Activated naive CD4-positive, alpha-beta T cell treated with anti-CD3 and anti-CD28 coated beads, Interleukin-2, amount 10 ng/mL, durations not matched to agents 7 days and 5 days (primary cell): Measurements from ENCODE around the gene ASCL2.
"Not testable (repeated sequence)": the region's sequence is repeated elsewhere in the genome, so short reads cannot be mapped to it uniquely, and the experiment has no call there.

ENCODE experiments used
- CTCF ChIA-PET: fragments of 350-600 bp; sonication (Branson Sonifier 250); formaldehyde crosslinking; loops from one replicate; lab custom pipeline; 2021; ENCODE audit warnings: antibody characterized with exemption; lab: Charles Lee
- DNase-seq: peaks from one replicate; pipeline ENCODE4 v3.0.0-alpha.2; 2020
- H3K27ac Mint-ChIP-seq: one replicate; pipeline ENCODE4 v1.8.0; 2021; ENCODE audit warnings: mild to moderate bottlenecking, moderate library complexity, mixed read lengths
- H3K27me3 Mint-ChIP-seq: one replicate; pipeline ENCODE4 v1.8.0; 2021; ENCODE audit warnings: mild to moderate bottlenecking, mixed read lengths
- H3K36me3 Mint-ChIP-seq: one replicate; pipeline ENCODE4 v1.8.0; 2021; ENCODE audit warnings: mixed read lengths
- H3K4me1 Mint-ChIP-seq: one replicate; pipeline ENCODE4 v1.8.0; 2021; ENCODE audit warnings: mixed read lengths
- H3K4me3 Mint-ChIP-seq: one replicate; pipeline ENCODE4 v1.8.0; 2021; ENCODE audit warnings: mild to moderate bottlenecking, moderate library complexity, mixed read lengths
- H3K9me3 Mint-ChIP-seq: one replicate; pipeline ENCODE4 v1.8.0; 2021; ENCODE audit warnings: mixed read lengths

The ASCL2 gene

DNA sequence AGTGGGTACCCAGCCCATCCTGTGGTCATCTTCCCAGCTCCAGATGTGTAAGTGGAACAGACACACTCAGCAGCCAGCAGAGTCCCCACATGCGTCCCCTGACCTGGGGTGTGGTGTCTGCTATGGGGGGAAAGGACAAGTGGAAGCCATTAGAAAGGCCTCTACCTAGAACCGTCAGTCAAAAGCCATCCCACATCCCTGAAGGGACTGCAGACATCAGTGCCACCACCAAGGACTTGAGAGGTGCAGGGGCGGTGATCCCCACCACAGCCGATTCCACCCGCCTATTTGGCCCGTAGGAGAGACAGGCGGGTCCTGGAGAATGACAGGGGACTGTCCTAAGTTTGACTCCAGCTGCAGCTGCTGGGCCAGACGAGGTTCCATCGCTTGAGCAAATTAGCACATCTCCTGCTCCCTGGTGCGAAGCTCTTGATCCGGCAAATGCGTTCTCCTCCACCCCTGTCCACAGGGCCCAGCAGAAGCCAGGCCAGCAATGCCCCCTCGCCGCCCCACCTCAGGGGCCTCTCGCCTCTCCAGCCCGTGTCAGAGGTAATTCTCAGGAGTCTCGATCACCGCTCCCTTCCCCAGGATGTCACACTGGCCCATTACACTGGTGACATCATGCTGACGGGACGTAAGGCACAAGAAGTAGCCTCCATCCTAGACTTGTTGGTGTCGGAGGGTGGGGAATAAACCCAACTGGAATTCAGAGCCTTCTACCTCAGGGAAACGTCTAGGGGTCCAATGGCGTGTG lies 33.8 kb downstream of the ASCL2 start:
- DNase-seq, H3K27ac Mint-ChIP-seq, H3K4me3 Mint-ChIP-seq, H3K36me3 Mint-ChIP-seq, H3K4me1 Mint-ChIP-seq, H3K9me3 Mint-ChIP-seq, CTCF ChIA-PET: not testable (repeated sequence)
- H3K27me3 Mint-ChIP-seq, result peaks cover 25% of the 10 kb centered on the region

DNA sequence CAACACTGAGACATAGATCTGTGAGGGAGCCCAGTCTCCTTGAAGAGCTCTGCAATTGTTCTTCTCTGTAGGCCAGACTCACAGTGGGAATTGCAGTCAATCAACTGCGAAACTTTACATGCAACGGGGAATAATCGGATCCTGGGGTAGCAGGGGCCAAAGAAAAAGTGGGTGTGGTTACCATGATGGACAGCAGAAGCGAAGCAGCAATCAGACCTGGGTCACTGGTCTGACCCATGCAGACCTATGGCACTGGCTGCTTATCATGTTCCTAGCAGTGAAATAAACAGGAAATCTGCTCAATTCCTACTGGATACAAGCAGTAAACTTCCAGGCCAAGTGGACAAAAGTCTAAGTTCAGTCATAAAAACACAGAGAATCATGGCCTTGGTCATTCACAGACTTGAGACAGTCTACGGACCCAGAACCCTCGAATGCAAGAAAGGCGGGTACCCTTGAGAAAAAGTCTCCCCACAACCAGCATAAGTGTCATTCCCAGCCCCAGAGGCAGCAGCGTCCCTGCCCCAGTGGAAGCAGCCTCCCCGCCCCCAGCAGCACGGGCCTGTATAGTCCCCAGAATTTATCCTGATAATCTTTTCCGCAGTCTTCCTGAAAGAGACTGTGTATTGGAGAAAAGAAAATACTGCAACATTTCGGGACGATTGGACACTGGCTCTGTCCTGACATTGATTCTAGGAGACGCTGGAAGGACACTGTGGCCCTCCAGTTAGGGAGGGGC lies 34.6 kb downstream of the ASCL2 start:
- H3K27me3 Mint-ChIP-seq, result peaks cover 28% of the 10 kb centered on the region
- no peaks in the 10 kb centered on the region for H3K4me1 Mint-ChIP-seq
- H3K9me3 Mint-ChIP-seq, result peaks cover 6% of the 10 kb centered on the region

DNA sequence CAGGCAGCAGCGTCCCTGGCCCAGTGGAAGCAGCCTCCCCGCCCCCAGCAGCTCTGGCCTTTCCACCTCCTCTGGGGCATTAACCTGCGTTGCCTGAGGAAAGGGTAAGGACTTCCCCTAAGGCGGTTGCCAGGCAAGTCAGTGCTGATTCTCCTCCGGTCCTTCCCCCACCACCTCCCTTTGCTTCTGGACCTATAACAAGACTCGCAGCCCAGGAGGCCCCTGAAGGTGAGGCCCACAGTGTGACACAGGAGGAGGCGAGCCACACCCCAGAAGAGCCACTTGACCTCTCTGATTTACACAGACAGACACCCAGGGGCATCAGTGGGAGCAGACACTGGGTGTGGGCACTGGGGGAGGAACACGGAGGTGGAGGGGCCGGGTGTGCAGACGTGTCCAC lies 35.4 kb downstream of the ASCL2 start:
- no peaks in the 10 kb centered on the region for H3K36me3 Mint-ChIP-seq
- H3K27me3 Mint-ChIP-seq, result peaks cover 30% of the 10 kb centered on the region
- H3K27ac Mint-ChIP-seq, result no peak overlapping the region
- H3K4me1 Mint-ChIP-seq, result no peaks in the 10 kb centered on the region
- no peak overlapping the region for H3K4me3 Mint-ChIP-seq
- CTCF ChIA-PET, result no interaction called here
- peaks cover 5% of the 10 kb centered on the region for H3K9me3 Mint-ChIP-seq
- no peak for DNase-seq

More for the DNA sequence above, 34.6 kb downstream of the ASCL2 start:
- Mint-ChIP-seq H3K27ac (no peak overlapping the region), H3K36me3 (no peaks in the 10 kb centered on the region), H3K4me3 (no peak overlapping the region)
- no peak for DNase-seq
- CTCF ChIA-PET, result no interaction called here

DNA sequence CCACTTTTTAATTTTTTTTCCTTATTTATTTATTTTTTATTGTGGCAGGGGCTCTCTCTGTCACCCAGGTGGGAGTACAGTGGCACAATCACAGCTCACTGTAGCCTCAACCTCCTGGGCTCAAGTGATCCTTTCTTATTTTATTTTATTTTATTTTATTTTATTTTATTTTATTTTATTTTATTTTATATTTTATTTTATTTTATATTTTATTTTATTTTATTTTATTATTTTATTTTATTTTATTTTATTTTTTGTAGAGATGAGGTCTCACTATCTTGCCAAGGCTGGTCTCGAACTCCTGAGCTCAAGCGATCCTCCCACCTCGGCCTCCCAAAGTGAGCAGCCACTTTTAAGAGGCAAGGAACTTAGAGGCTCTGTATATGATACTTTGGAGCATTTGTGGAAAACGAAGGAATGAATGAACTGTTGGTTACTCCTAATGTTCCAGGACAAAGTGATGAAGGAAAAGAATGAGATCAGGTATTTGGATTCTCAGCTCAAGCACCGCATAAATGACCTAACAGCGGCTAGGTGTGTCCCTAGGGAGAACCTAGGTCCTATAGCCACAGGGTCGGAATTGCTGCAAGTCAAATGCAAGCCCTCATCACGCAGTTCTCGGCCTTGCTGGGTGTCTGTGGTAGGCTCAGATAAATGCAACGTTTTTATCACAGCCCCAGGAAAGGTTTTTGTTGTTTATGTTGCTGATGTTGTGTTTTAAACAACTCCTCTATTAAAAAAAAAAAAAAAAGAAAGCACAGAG lies 36.5 kb downstream of the ASCL2 start:
- DNase-seq, result no peak
- no peaks in the 10 kb centered on the region for H3K4me1 Mint-ChIP-seq
- peaks cover 9% of the 10 kb centered on the region for H3K9me3 Mint-ChIP-seq
- H3K27ac Mint-ChIP-seq, result no peak overlapping the region
- H3K27me3 Mint-ChIP-seq, result peaks cover 35% of the 10 kb centered on the region
- CTCF ChIA-PET, result no interaction called here
- no peak overlapping the region for H3K4me3 Mint-ChIP-seq
- no peaks in the 10 kb centered on the region for H3K36me3 Mint-ChIP-seq

DNA sequence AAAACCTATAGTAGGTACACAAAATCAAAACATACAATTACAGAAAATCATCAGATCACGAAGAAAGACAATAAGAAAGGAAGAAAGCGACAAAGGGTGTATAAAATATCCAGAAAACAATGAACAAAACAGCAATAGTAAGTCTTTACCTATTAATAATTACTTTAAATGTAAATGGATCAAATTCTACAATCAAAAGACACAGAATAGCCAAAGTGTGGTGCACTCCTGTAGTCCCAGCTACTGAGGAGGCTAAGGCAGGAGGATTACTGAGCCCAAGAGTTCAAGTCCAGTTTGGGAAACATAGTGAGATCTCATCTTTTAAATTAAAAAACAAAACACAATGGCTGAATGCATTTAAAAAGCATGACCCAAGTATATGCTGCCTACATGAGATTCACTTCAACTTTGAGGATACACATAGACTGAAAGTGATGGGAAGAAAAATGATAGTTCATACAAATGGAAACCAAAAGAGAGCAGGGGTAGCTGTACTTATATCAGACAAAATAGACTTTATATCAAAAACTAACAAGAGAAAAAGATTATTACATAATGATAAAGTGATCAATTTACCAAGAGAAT lies 40.6 kb downstream of the ASCL2 start:
- H3K27ac Mint-ChIP-seq, result no peak overlapping the region
- no peaks in the 10 kb centered on the region for H3K36me3 Mint-ChIP-seq
- H3K9me3 Mint-ChIP-seq, result peaks cover 11% of the 10 kb centered on the region
- DNase-seq, result no peak
- H3K27me3 Mint-ChIP-seq, result peaks cover 33% of the 10 kb centered on the region
- no peaks in the 10 kb centered on the region for H3K4me1 Mint-ChIP-seq
- CTCF ChIA-PET, result no interaction called here
- no peak overlapping the region for H3K4me3 Mint-ChIP-seq

DNA sequence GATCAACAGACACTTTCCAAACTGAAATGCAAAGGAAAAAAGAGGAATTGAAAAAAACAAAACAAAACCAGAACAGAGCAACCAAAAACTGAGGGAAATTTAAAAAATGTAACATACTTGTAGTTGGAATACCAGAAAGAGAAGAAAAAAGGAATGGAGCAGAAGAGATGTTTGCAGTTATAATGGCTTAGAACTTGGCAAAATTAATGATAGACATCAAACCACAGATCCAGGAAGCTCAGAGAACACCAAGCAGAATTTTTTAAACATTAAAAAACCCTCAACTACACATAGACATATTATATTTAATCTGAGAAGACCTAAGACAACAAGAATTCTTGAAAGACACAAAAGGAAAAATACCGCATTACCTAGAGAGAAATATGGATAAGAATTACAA lies 46.1 kb downstream of the ASCL2 start:
- Mint-ChIP-seq H3K27me3 (peaks cover 42% of the 10 kb centered on the region), H3K27ac (no peak overlapping the region), H3K4me1 (no peaks in the 10 kb centered on the region), H3K36me3 (no peaks in the 10 kb centered on the region), H3K9me3 (peaks cover 4% of the 10 kb centered on the region), H3K4me3 (no peak overlapping the region)
- CTCF ChIA-PET, result no interaction called here
- no peak for DNase-seq

DNA sequence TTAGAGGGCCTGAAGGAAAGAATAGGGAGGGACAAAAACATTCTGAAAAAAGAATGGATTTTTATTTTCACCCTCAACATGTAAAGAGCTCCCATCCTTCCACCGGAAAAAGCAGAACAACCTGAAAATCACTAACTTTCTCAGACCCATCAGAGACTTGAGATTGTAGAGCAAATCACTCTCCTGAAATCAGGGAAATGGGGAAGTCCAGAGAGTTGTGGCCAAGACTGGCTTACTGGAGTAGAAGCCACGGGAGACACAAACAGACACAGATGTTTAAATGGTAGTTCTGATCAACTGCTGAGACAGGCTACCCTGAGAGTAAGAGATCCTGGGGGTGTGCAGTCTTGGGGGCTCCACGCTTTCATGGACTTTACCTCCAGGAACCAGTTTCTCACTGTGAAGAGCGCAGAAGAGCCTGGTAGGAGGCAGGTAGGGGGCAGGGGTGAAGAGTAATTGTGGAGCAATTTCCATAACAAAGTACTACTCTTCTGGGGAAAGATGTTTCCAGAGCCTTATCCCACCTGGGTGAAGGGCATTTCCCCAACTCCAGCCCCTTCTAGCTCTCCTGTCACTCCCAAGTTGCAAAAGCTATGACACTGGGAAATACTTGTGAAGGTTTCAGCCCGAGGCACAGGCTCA lies 47.1 kb downstream of the ASCL2 start:
- no peaks in the 10 kb centered on the region for H3K36me3 Mint-ChIP-seq
- H3K9me3 Mint-ChIP-seq, result peaks cover 4% of the 10 kb centered on the region
- H3K27ac Mint-ChIP-seq, result no peak overlapping the region
- no peak overlapping the region for H3K4me3 Mint-ChIP-seq
- no peak for DNase-seq
- peaks cover 42% of the 10 kb centered on the region for H3K27me3 Mint-ChIP-seq
- CTCF ChIA-PET, result no interaction called here
- H3K4me1 Mint-ChIP-seq, result no peaks in the 10 kb centered on the region

DNA sequence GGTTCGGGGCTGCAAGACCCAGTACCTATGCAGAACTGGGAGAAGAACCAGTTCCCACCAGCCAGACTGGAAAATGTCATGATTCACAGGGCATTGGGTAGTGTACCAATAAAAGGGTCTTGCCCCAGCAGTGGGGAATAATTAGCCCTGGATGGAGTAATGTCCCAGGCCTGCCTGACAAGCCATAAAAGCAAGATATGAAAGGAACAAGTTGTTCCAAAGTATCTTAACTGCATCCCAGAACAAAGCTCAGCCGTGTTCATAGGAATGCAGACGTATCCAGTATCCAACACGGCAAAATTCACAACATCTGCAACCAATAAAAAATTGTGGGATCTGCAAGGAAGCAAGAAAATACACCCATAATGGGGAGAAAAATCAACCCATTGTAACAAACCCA lies 47.9 kb downstream of the ASCL2 start:
- Mint-ChIP-seq H3K4me3 (no peak overlapping the region), H3K27me3 (peaks cover 49% of the 10 kb centered on the region), H3K36me3 (no peaks in the 10 kb centered on the region), H3K9me3 (peaks cover 4% of the 10 kb centered on the region), H3K27ac (no peak overlapping the region), H3K4me1 (no peaks in the 10 kb centered on the region)
- DNase-seq, result no peak
- CTCF ChIA-PET, result no interaction called here

DNA sequence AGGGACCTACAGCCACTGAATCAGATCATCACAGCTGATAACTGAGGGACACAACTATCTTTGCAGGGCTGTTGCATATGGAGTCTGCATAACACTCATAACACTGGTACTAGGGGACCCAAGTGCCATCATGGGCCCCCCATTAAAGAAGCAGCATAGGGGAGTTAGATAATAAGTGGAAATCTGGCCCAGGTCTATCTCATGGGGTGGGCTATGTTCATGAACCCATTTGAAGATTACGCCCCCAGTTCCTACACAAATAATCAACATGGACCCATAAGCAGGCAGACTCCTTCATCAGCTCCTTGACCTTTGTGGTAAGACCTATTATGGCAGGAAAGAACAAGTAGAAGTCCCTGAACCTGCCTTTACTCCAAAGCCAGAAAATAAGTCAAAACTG lies 48.8 kb downstream of the ASCL2 start:
- Mint-ChIP-seq H3K27ac (no peak overlapping the region), H3K9me3 (peaks cover 2% of the 10 kb centered on the region), H3K27me3 (peaks cover 49% of the 10 kb centered on the region), H3K4me1 (no peaks in the 10 kb centered on the region), H3K4me3 (no peak overlapping the region), H3K36me3 (no peaks in the 10 kb centered on the region)
- CTCF ChIA-PET, result no interaction called here
- DNase-seq, result no peak

DNA sequence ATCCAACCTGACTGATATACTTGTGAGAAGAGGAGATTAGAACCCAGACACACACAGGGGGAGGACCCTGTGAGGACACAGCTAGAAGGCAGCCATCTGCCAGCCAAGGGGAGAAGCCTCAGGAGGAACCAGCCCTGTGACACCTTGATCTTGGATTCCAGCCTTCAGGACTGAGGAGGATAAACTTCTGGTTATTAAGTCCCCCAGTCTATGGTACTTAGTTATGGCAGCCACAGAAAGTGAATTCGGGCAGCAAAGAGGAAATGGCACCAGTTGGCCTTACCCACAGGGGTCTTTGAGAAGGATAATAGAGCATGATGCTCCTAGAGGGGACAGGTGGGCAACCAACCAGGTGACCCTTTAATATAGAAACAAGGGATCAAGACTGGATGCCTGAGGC lies 49.4 kb downstream of the ASCL2 start:
- Mint-ChIP-seq H3K4me3 (no peak overlapping the region), H3K9me3 (peaks cover 2% of the 10 kb centered on the region), H3K27me3 (peaks cover 49% of the 10 kb centered on the region), H3K4me1 (no peaks in the 10 kb centered on the region), H3K27ac (no peak overlapping the region), H3K36me3 (no peaks in the 10 kb centered on the region)
- CTCF ChIA-PET, result no interaction called here
- DNase-seq, result no peak

DNA sequence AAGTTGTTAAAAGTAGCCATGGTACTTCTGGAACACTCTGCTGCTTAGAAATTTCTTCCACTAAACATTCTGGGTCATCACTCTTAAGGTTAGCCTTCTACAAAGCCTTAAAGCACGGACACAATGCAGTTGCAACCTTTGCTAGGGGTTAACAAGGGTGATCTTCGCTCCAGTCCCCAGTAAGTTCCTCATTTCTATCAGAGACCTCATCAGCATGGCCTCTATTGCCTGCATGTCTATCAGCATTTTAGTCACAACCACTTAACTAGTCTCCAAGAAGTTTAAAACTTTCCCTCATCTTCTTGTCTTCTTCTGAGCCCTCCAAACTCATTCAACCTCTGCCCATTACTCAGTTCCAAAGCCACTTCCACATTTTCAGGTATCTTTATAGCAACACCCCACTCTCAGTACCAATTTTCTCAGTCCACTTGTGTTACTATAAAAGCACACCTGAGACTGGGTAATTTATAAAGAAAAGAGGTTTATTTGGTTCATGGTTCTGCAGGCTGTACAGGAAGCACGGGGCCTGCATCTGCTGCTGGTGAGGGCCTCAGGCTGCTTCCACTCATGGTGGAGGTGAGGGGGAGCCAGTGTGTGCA lies 50.1 kb downstream of the ASCL2 start:
- peaks cover 2% of the 10 kb centered on the region for H3K9me3 Mint-ChIP-seq
- CTCF ChIA-PET, result no interaction called here
- no peak for DNase-seq
- H3K27me3 Mint-ChIP-seq, result peaks cover 45% of the 10 kb centered on the region
- H3K4me3 Mint-ChIP-seq, result no peak overlapping the region
- H3K27ac Mint-ChIP-seq, result no peak overlapping the region
- no peaks in the 10 kb centered on the region for H3K4me1 Mint-ChIP-seq
- H3K36me3 Mint-ChIP-seq, result no peaks in the 10 kb centered on the region

DNA sequence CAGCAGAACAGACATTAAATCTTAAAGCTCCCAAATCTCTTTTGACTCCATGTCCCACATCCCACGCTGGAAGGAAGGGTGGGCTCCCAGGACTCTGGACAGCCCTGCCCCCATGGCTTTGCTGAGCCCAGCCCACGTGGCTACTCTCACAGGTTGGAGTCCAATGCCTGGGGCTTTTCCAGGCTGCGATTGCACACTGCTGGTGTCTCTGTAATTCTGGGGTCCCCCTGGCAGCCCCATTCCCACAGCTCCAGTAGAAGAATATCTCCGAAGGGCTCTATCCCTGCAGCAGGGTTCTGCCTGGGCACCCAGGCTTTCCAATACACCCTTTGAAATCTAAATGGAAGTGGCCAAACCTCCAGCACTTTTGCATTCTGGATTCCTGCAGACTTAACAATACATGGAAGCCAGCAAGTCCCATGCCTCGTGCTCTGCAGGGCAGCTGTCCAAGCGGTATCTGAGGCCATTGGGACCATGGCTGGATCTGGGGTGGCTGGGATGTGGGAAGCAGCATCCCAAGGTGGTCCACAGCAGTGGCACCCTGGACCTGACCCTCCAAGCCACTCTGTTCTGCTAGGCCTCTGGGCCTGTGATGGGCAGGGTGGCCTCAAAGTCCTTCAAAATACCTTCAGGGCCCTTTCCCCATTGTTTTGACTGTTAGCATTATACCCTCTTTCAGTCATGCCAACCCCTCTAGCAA lies 50.9 kb downstream of the ASCL2 start:
- Mint-ChIP-seq H3K9me3 (peaks cover 2% of the 10 kb centered on the region), H3K27me3 (peaks cover 45% of the 10 kb centered on the region), H3K4me3 (no peak overlapping the region), H3K27ac (no peak overlapping the region), H3K36me3 (no peaks in the 10 kb centered on the region), H3K4me1 (peaks cover 2% of the 10 kb centered on the region)
- CTCF ChIA-PET, result no interaction called here
- no peak for DNase-seq
